Ishikawa (cell line): ENCODE results near the gene ZC3H12D.
A peak's percentile ranks its signal among the peaks of the same experiment; 100 is the strongest.

Experiments used
- CEBPB ChIP-seq: IDR thresholded peaks from 2 replicates; pipeline ENCODE4 v1.6.1; 2012
- CREB1 ChIP-seq: IDR thresholded peaks from 2 replicates; pipeline ENCODE4 v1.6.1; 2012; ENCODE audit warnings: low read depth
- EGR1 ChIP-seq: IDR thresholded peaks from 2 replicates; pipeline ENCODE4 v1.6.1; 2012
- EP300 ChIP-seq: IDR thresholded peaks from 2 replicates; pipeline ENCODE4 v1.6.1; 2012; ENCODE audit warnings: borderline replicate concordance
- FOXM1 ChIP-seq: IDR thresholded peaks from 2 replicates; pipeline ENCODE4 v1.6.1; 2012; ENCODE audit warnings: low read depth, borderline replicate concordance
- NFIC ChIP-seq: IDR thresholded peaks from 2 replicates; pipeline ENCODE4 v1.6.1; 2012
- RAD21 ChIP-seq: IDR thresholded peaks from 2 replicates; pipeline ENCODE4 v1.6.1; 2012; ENCODE audit warnings: low read depth
- TAF1 ChIP-seq: IDR thresholded peaks from 2 replicates; pipeline ENCODE4 v1.6.1; 2012; ENCODE audit warnings: low read depth, mild to moderate bottlenecking
- TCF12 ChIP-seq: IDR thresholded peaks from 2 replicates; pipeline ENCODE4 v1.6.1; 2012; ENCODE audit warnings: low read depth
- TEAD4 ChIP-seq: IDR thresholded peaks from 2 replicates; pipeline ENCODE4 v1.6.1; 2012
- YY1 ChIP-seq: IDR thresholded peaks from 2 replicates; pipeline ENCODE4 v1.6.1; 2012; ENCODE audit warnings: low read depth
- ZBTB7A ChIP-seq: IDR thresholded peaks from 2 replicates; pipeline ENCODE4 v1.6.1; 2012; ENCODE audit warnings: low read depth
- TF ChIP-seq, protein P1 (sequence below): IDR thresholded peaks from 2 replicates; pipeline ENCODE4 v1.6.1; 2012
- TF ChIP-seq, protein P2 (sequence below): IDR thresholded peaks from 2 replicates; pipeline ENCODE4 v1.6.1; 2012
- TF ChIP-seq, protein P3 (sequence below): IDR thresholded peaks from 2 replicates; pipeline ENCODE4 v1.6.1; 2012; ENCODE audit warnings: low read depth, mild to moderate bottlenecking

Gene ZC3H12D

DNA sequence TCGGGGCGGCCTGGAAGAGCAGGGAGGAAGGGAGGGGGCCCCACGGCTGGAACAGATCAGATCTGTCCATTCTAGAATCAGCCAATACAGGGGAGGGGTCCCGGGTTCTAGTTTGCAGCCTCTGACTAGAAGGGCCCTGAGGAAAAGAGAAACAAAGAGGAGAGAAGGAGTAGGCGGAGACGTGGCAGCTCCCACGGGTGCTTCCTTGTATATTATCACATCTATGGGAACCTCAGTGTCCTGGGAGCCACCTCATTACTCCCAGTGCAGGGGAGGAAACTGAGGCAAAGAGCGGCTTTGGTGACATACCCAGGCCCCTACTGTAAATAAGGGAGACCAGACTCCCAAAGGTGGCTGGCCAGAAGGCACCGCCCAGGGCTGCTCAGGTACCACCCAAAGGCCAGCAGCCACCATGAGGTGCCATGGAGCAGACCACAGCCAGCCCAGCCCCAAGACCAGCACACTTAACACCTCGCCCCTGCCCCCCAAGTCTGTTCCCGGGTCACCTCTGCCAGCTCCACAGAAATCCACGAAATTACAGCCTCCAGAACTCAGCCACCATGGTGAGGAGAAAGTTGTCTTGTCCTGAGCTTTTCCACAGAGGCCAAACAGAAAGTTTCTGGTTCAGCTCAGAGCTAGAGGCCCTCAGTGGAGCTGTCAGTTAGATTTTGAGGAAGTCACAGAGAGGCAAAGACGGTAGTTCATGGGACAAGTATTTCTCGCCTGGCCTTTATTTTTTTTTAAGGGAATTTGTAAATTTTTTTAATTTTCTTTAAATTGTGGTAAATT lies 2.1 kb downstream of the ZC3H12D start:
- TF ChIP-seq YY1 (no peak), TEAD4 (no peak)
- TF ChIP-seq, protein P1, sequence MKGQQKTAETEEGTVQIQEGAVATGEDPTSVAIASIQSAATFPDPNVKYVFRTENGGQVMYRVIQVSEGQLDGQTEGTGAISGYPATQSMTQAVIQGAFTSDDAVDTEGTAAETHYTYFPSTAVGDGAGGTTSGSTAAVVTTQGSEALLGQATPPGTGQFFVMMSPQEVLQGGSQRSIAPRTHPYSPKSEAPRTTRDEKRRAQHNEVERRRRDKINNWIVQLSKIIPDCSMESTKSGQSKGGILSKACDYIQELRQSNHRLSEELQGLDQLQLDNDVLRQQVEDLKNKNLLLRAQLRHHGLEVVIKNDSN, result no peak

DNA sequence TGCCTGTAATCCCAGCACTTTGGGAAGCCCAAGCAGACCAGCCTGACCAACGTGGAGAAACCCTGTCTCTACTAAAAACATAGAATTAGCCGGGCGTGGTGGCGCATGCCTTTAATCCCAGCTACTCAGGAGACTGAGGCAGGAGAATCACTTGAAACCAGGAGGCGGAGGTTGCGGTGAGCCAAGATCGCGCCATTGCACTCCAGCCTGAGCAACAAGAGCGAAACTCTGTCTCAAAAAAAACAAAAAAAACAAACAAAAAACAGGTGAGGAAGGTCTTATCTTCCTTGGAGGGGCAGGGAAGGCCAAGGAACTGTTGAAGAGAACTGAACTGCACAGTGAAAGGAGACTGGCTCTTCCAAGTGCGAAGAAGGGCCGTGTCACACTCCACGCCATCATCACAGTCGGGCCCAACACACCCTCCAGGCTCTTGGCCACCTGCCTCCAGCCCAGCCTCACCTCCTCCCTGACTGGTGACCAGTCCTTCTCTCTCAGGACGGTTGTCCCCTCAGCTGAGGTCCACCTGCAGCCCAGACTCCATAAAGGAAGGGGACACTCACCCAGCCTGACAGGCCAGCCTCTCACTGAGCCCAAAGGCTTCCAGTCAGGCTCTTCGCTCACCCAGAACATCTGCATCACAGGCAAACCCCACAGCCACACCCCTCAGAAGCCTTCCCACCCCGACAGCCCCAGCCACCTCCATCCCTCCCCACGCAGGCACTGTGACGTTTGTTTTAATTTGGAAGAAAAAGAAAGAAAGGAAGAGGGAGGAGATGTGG lies 4.1 kb downstream of the ZC3H12D start:
- no peak for TF ChIP-seq EP300

DNA sequence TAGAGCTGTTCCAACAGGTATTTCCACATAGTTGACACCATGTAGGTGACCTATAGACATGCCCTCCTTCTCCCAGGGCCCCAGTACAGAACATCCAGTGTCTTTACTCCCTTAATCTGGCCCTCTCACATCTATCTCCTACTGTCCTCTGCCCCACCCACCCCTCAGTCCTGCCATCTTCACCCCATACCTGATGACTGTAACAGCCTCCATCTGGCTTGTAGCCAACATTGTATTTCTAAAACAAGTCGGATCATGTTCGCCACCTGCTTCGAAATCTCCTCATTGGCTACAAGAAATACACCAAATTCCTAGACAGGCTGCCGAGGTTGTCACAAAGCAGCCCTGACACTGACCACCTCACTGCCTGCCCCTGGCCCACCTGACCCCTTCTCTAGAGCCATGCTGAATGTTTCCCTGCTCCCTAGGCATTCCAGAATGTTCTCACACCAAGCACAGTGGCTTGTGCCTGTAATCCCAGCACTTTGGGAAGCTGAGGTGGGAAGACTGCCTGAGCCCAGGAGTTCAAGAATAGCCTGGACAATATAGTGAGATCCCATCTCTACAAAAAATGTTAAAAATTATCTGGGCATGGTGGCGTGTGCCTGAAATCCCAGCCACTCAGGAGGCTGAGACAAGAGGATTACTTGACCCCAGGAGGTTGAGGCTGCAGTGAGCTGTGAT lies 6.0 kb downstream of the ZC3H12D start:
- TF ChIP-seq CEBPB (no peak), RAD21 (no peak), FOXM1 (no peak), CREB1 (no peak), TCF12 (no peak), ZBTB7A (no peak)
- TF ChIP-seq, protein P2, sequence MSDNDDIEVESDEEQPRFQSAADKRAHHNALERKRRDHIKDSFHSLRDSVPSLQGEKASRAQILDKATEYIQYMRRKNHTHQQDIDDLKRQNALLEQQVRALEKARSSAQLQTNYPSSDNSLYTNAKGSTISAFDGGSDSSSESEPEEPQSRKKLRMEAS, result no peak

DNA sequence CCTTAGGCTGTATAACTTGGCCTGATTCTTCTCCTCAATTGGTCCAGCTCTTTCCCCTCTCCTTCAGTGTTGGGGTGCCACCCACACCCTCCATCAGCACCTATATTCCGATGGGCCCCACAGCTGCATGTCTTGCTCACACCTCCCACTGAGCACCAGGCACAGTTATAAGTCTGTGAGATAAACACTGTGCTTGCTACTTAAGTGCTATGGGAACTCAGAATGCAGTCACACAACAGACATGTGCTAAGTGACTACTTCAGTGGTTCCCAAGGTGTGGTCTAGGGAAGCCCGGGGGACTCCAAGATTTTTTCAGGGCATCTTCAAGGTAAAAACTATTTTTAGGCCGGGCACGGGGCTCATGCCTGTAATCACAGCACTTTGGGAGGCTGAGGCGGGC lies 7.3 kb downstream of the ZC3H12D start:
- TF ChIP-seq CEBPB (no peak), EP300 (no peak), EGR1 (no peak), TAF1 (no peak), TCF12 (no peak), CREB1 (no peak), RAD21 (no peak), NFIC (no peak), ZBTB7A (no peak), TEAD4 (no peak), YY1 (no peak)
- TF ChIP-seq, protein P1, result no peak
- TF ChIP-seq, protein P2, result no peak
- TF ChIP-seq, protein P3, sequence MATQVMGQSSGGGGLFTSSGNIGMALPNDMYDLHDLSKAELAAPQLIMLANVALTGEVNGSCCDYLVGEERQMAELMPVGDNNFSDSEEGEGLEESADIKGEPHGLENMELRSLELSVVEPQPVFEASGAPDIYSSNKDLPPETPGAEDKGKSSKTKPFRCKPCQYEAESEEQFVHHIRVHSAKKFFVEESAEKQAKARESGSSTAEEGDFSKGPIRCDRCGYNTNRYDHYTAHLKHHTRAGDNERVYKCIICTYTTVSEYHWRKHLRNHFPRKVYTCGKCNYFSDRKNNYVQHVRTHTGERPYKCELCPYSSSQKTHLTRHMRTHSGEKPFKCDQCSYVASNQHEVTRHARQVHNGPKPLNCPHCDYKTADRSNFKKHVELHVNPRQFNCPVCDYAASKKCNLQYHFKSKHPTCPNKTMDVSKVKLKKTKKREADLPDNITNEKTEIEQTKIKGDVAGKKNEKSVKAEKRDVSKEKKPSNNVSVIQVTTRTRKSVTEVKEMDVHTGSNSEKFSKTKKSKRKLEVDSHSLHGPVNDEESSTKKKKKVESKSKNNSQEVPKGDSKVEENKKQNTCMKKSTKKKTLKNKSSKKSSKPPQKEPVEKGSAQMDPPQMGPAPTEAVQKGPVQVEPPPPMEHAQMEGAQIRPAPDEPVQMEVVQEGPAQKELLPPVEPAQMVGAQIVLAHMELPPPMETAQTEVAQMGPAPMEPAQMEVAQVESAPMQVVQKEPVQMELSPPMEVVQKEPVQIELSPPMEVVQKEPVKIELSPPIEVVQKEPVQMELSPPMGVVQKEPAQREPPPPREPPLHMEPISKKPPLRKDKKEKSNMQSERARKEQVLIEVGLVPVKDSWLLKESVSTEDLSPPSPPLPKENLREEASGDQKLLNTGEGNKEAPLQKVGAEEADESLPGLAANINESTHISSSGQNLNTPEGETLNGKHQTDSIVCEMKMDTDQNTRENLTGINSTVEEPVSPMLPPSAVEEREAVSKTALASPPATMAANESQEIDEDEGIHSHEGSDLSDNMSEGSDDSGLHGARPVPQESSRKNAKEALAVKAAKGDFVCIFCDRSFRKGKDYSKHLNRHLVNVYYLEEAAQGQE, result no peak

DNA sequence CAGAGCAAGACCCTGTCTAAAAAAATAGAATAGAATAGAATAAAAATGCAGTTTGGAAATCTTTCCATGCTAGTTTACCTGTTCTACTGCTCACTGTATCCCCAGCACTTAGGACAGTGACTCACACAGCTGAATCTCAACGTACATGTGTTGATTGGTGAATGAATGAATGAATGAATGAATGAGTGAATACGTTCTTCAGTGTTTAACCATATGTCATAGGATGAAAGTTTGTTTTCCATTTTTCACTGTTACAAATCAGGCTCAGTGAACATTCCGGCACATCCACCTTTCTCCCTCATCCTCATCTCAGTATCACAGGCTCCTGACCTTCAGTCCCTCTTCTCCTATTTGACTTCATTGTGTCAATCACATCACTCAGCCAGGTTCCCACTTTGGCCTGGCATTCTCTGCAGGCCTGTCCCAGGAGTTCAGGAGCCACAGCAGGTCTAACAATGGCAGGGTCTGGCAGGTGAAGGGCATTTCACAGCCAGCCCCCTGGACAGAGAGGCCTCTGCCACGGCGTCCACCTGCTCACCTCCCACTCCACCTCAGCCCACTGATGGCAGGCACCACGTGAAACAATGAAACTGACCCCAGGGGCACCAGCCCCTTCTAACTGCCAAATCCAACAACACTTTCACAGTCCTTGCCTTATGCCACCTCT lies 7.9 kb downstream of the ZC3H12D start:
- no peak for TF ChIP-seq EGR1
- TF ChIP-seq, protein P2, result no peak
- TF ChIP-seq RAD21, result no peak

DNA sequence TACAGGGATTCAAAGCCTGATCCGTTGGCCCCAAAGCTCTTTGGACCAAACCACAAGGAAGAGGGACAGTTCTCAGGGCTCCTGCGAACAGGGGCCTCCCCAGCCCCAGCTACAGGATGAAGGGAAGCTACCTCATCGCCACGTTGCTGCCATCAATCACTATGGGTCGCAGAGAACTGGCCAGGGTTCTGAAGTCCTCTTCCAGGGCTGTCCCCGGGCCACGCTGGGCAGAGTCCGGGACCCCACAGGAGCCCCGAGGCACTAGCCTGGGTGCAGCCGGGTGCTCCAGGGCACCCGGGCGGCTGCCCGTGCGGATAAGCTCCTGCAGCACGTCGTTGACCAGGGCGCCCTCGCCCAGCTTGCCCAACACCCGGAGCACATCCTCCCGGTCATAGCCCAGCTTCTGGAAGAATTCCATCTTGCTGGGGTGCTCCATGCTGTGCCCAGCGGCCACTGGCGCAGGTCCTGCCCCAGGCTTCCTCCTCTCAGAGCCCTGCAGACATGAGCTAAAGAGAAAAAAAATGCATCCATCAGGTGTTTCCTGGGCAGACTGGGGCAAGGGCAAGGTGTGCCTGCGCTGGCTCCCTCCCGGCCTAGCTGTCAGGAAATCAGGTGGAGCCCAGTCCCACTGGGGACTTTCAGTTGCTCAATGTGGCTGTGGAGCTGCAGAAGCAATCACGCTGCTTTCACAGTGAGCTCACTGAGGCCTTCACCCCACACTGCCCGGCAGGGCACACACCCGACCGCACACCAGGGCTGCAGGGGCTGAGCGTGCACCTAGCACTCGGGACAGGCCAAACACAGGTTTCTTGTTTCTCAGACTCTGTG lies 10.5 kb downstream of the ZC3H12D start:
- TF ChIP-seq, protein P2, result peak; percentile 62
- TF ChIP-seq RAD21, result no peak
- no peak for TF ChIP-seq ZBTB7A
- no peak for TF ChIP-seq FOXM1
- TF ChIP-seq EP300, result peak; percentile 56; the same call in 1 of the 2 replicates
- no peak for TF ChIP-seq CEBPB
- TF ChIP-seq TAF1, result 0 out of 2 replicates have a peak, but pooled peaks have one; percentile 18
- TF ChIP-seq, protein P3, result peak; percentile 89
- TF ChIP-seq TCF12, result peak; percentile 38; the same call in 1 of the 2 replicates
- peak; percentile 74 for TF ChIP-seq NFIC
- no peak; the same call in 1 of the 2 replicates for TF ChIP-seq TEAD4
- TF ChIP-seq CREB1, result no peak
- TF ChIP-seq, protein P1, result no peak
- TF ChIP-seq YY1, result 0 out of 2 replicates have a peak, but pooled peaks have one; percentile 19
- no peak for TF ChIP-seq EGR1
